ENCODE data around the gene THSD4. TPM values are rescaled to one million over a fixed set of nuclear protein-coding genes. Genes with fewer than 3 reads are reported as not detected.

Gene THSD4
- polyA plus RNA-seq, 2 of the 4 experiments (the other 2 are of a cell fraction), result 15.8 to 40.7 TPM

DNA sequence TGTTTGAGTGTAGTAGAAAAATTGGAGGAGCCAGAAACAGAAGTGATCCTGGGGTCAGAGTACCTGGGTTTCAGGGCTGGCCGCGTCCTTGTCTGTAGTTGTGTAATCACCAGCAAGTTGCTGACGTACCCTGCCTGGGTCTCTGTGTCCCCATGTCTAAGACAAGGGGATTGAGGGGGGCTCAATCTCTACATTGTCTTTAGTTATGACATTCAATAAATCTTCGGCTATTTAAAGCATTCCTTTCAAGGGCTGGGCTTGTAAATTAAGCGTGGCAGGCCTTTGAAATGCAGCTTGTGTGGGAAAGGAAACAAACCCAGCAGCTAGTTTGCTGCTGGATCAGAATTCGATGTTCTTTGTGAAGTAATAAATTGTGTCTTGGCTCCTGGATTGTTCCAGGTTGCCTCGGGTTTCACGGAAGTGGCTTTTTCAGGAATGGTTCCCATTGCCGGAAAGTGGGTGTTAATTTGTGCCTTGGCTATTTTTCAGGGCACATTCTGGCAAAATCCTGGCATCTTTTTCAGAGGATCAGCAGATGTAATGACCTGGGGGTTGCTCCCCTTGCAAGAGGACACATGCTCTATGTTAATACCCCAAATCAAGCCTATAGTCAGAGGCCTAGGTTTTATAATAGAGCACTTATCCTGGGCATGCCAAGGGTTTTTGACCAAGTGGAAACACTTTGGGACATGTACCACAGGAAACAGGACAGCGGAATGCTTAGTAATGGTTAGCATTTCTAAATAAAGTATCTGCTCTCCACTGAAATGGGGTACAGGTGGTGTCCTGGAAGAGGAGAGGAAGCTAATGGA lies 400.3 kb downstream of the THSD4 start:
- CTCF ChIA-PET, result interaction anchor here (0.5 to 0.6 kb wide), 2 partner anchors 37 to 773 kb away, joined by 3 read pairs; no protein-coding TSS in a partner anchor
- Histone ChIP-seq H3K4me2 (no peak overlapping the region), H3K4me3 (no peak overlapping the region), H3K27ac (no peak overlapping the region), H3K9me3 (no peaks in the 10 kb centered on the region), H3K4me1 (peaks cover 16% of the 10 kb centered on the region)
- POLR2A ChIA-PET, result no interaction called here
- WGBS (ENCODE audit: missing lambda C conversion rate), result 79% methylated on average over 10 of the region's 10 CpGs
- no peak for ATAC-seq
- TF ChIP-seq HDAC2 (IDR thresholded peaks at IDR 0.05), result no peak
- TF ChIP-seq NFE2L2 (conservative IDR thresholded peaks at IDR 0.05; ENCODE audit: low read length), result no peak
- no peak for TF ChIP-seq REST (IDR thresholded peaks at IDR 0.05)
- TF ChIP-seq EHMT2 (IDR thresholded peaks at IDR 0.05; ENCODE audit: low read depth), result no peak
- TF ChIP-seq JUN (IDR thresholded peaks at IDR 0.05), result no peak
- TF ChIP-seq ESRRA (IDR thresholded peaks at IDR 0.05; ENCODE audit: borderline replicate concordance, low read length), result no peak
- TF ChIP-seq FOSB (CRISPR knock-in tag; IDR thresholded peaks at IDR 0.05), result no peak
- peak in 1 of 2 experiments; percentile 25 for DNase-seq (ENCODE audit: low read depth in 1 of 2, low spot score in 1 of 2)
- no peak for FAIRE-seq

DNA sequence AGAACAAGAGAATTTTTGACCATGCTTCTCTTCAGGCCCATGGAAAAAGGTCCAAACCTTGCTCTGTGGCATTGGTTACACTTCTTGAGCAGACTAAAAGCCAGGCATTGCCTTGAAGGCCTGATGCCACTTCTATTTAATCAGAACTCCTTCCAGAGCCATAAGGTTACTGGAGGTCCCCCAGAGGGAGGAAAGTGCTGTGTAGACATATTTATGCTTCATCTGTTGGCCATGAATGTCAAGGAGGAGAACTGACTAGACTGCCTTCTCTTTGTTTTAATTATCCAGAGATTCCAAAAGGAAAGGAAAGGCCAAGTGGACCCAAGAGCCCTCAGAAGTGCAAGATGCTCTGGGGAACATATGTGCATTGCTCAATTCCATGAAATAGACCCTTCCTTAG lies 402.5 kb downstream of the THSD4 start:
- Histone ChIP-seq H3K4me1 (peaks cover 3% of the 10 kb centered on the region; the same call in 2 of the 3 replicates), H3K27ac (no peak overlapping the region), H3K9me3 (no peaks in the 10 kb centered on the region), H3K4me2 (no peak overlapping the region), H3K4me3 (no peak overlapping the region)
- TF ChIP-seq BHLHE40 (IDR thresholded peaks at IDR 0.05; ENCODE audit: low read depth, low read length) (no peak), CTCF (IDR thresholded peaks at IDR 0.05) (no peak), MYC (IDR thresholded peaks at IDR 0.05; ENCODE audit: borderline replicate concordance, low read length) (no peak), POLR2A (IDR thresholded peaks at IDR 0.05; ENCODE audit: low read length) (no peak), MAFK (IDR thresholded peaks at IDR 0.05; ENCODE audit: partially characterized antibody) (peak; percentile 91), HOXB5 (CRISPR knock-in tag; IDR thresholded peaks at IDR 0.05) (no peak)
- ChIA-PET POLR2A (no interaction called here), CTCF (no interaction called here)
- no peak for ATAC-seq
- FAIRE-seq, result peak; percentile 13
- no peak for DNase-seq (ENCODE audit: low read depth in 1 of 2, low spot score in 1 of 2)

- Histone ChIP-seq H3K9me3 (no peaks in the 10 kb centered on the region), H3K4me3 (no peak overlapping the region), H3K4me1 (no peaks in the 10 kb centered on the region), H3K4me2 (no peak overlapping the region), H3K27ac (no peak overlapping the region)
- whole genome bisulfite sequencing (ENCODE audit: missing lambda C conversion rate), result 97% methylated on average over 2 of the region's 2 CpGs
- FAIRE-seq (no peak), DNase-seq (ENCODE audit: low read depth in 1 of 2, low spot score in 1 of 2) (no peak), ATAC-seq (no peak)
- TF ChIP-seq MAFK (IDR thresholded peaks at IDR 0.05; ENCODE audit: partially characterized antibody), result no peak
- TF ChIP-seq CHD4 (IDR thresholded peaks at IDR 0.05; ENCODE audit: borderline replicate concordance), result no peak
- TF ChIP-seq NPAS2 (CRISPR knock-in tag; IDR thresholded peaks at IDR 0.05; ENCODE audit: borderline replicate concordance), result no peak
- TF ChIP-seq, protein P1, sequence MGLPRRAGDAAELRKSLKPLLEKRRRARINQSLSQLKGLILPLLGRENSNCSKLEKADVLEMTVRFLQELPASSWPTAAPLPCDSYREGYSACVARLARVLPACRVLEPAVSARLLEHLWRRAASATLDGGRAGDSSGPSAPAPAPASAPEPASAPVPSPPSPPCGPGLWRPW (IDR thresholded peaks at IDR 0.05), result no peak
- TF ChIP-seq GATA3 (IDR thresholded peaks at IDR 0.05; ENCODE audit: borderline replicate concordance), result no peak
- no peak for TF ChIP-seq JUNB (IDR thresholded peaks at IDR 0.05)
- TF ChIP-seq HDAC2 (IDR thresholded peaks at IDR 0.05), result no peak
- TF ChIP-seq RAD21 (conservative IDR thresholded peaks at IDR 0.05 in 1 of 2, IDR thresholded peaks at IDR 0.05 in 1 of 2), result no peak
- TF ChIP-seq EP300 (IDR thresholded peaks at IDR 0.05), result no peak
- TF ChIP-seq CBX2 (IDR thresholded peaks at IDR 0.05; ENCODE audit: borderline replicate concordance, low read depth), result no peak
- POLR2A ChIA-PET, result no interaction called here
- CTCF ChIA-PET, result interaction anchor here (0.6 to 1.4 kb wide), 2 partner anchors 125 to 212 kb away, joined by 3 read pairs; no protein-coding TSS in a partner anchor
These were observed 403.4 kb downstream of the THSD4 start for GRCh38 chr15:71518661-71519060.

Data from A549 (cell line).